ACC112 (cell line): ENCODE results near the gene EPC2.
"Not testable (repeated sequence)": the region's sequence is repeated elsewhere in the genome, so short reads cannot be mapped to it uniquely, and the experiment has no call there.

Experiments
- H2AFZ ChIP-seq: fragments of 200-600 bp; sonication (generic); one replicate; pipeline ENCODE4 v1.6.0; 2017; ENCODE audit warnings: antibody characterized with exemption, low read length; ENCODE audit not compliant: unreplicated experiment
- H3K27ac ChIP-seq: fragments of 200-600 bp; sonication (generic); 2 replicates; pipeline ENCODE4 v1.5.1; 2014; ENCODE audit warnings: low read depth, mild to moderate bottlenecking, antibody characterized with exemption, low read length, moderate library complexity
- H3K27me3 ChIP-seq: fragments of 200-600 bp; sonication (generic); 2 replicates; pipeline ENCODE4 v1.6.1; 2014; ENCODE audit warnings: mild to moderate bottlenecking, antibody characterized with exemption, low read length, moderate library complexity, mixed read lengths; ENCODE audit not compliant: insufficient read depth
- H3K36me3 ChIP-seq: fragments of 200-600 bp; sonication (generic); 2 replicates; pipeline ENCODE4 v1.6.1; 2016; ENCODE audit warnings: mild to moderate bottlenecking, antibody characterized with exemption, low read length, moderate library complexity, mixed read lengths; ENCODE audit not compliant: insufficient read depth
- H3K4me1 ChIP-seq: fragments of 200-600 bp; sonication (generic); one replicate; pipeline ENCODE4 v1.6.1; 2016; ENCODE audit warnings: low read length, mixed read lengths; ENCODE audit not compliant: insufficient read depth, unreplicated experiment, control insufficient read depth
- H3K4me3 ChIP-seq: fragments of 200-600 bp; sonication (generic); 2 replicates; pipeline ENCODE4 v1.5.1; 2014; ENCODE audit warnings: mild to moderate bottlenecking, low read depth, low read length
- H3K79me2 ChIP-seq: fragments of 200-600 bp; sonication (generic); one replicate; pipeline ENCODE4 v1.6.0; 2016; ENCODE audit warnings: low read length; ENCODE audit not compliant: control insufficient read depth, unreplicated experiment, insufficient read depth

EPC2 gene

DNA sequence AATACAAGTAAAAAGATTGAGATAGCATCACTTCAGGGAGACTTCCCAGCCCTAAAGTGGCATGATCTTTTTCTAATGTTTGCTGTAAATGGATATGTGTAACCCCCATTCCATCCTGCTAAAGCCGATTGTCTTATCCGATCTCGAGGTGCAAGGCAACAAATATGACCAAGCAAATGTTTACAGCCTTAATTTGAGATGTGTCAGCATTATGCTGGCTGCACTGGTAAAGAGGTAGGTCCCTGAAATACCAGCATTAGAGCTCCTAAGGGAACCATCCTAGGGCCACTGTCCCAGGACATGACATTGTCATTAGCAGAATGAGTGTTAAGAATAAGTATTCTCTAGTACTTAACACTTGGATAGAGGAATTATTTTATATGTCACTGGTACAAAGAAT, 108.4 kb downstream of the EPC2 start:
- Histone ChIP-seq H3K79me2 (peaks cover 6% of the 10 kb centered on the region), H3K27me3 (no peaks in the 10 kb centered on the region), H3K4me3 (no peak overlapping the region), H3K27ac (no peak overlapping the region), H3K4me1 (peaks cover 13% of the 10 kb centered on the region), H2AFZ (no peak overlapping the region), H3K36me3 (0 out of 2 replicates have a peak, but pooled peaks cover 3% of the 10 kb centered on the region)

DNA sequence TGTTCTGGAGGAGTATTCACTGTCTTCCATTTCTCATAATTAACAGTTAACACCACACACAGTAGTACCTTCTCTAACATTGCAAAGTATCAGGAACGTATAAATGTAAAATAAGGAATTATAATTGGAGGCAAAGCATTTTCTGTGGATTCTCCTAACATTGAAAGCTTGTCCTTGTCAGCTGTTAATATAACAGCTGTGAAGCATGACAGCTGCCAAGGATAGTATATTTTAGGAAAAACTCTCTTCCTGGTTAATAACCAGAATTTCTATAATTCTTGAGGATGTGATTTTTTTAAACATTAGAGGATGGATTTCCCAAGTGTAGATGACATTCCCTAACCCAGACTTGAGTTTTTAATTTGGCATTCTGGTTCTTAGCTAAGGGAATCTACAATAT, 110.3 kb downstream of the EPC2 start:
- Histone ChIP-seq H3K27me3 (no peaks in the 10 kb centered on the region), H3K4me3 (no peak overlapping the region), H3K79me2 (peaks cover 6% of the 10 kb centered on the region), H3K27ac (no peak overlapping the region), H3K4me1 (peaks cover 13% of the 10 kb centered on the region), H3K36me3 (0 out of 2 replicates have a peak, but pooled peaks cover 3% of the 10 kb centered on the region), H2AFZ (no peak overlapping the region)

DNA sequence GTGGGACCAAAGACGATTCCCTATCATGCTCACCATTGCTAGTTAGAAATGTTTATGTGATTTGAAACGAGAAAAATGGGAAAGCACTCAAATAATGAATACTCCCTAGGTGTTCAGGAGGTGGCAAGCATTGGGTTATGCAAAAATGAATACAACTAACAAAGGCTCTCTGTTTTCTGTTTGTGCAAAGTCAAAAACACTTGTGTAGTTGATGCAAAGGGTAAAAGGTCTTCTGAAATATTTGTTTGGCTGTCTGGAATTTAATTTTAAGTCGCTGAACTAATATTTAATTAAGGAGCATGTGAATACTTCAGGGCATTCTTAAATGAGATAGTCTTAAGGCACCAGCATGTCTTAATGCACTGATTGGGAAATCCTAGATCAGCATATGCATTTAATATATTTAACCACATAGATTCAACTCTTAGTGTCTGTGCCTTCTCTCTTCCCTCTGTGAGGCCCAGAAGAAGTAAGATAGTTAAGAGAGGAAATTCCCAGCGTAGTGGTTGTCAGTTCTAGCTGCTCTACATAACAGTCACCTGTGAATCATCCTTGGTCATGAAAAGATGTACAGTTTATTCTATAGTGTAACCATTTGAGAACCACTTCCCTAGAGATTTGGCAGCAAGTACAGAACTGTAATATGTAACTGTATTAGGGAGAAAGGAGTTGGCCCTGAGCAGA, 111.9 kb downstream of the EPC2 start:
- Histone ChIP-seq H3K4me3 (no peak overlapping the region), H2AFZ (no peak overlapping the region), H3K36me3 (0 out of 2 replicates have a peak, but pooled peaks cover 3% of the 10 kb centered on the region), H3K4me1 (peaks cover 13% of the 10 kb centered on the region), H3K79me2 (peaks cover 6% of the 10 kb centered on the region), H3K27ac (peak overlapping the region; percentile 14), H3K27me3 (no peaks in the 10 kb centered on the region)

DNA sequence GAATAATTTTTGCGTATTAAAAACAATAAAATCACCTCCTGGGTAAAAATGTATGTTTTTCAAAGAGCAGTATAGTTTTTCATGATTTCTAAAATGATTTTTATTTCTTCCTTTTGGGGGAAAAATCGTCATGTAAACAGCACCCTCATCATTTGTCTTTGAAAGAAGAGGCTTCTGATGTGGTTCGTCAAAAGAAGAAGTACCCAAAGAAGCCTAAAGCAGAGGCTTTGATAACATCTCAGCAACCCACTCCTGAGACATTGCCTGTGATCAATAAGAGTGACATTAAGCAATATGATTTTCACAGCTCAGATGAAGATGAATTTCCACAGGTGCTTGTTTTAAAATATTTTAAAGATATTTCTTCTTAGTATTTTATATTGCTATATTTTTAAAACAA, 120.3 kb downstream of the EPC2 start:
- H3K79me2 ChIP-seq, result no peaks in the 10 kb centered on the region
- no peaks in the 10 kb centered on the region for H3K27me3 ChIP-seq
- H3K4me3 ChIP-seq, result no peak overlapping the region
- no peak overlapping the region for H2AFZ ChIP-seq
- no peak overlapping the region for H3K27ac ChIP-seq
- H3K4me1 ChIP-seq, result no peaks in the 10 kb centered on the region
- peaks cover 11% of the 10 kb centered on the region; the same call in 1 of the 2 replicates for H3K36me3 ChIP-seq

DNA sequence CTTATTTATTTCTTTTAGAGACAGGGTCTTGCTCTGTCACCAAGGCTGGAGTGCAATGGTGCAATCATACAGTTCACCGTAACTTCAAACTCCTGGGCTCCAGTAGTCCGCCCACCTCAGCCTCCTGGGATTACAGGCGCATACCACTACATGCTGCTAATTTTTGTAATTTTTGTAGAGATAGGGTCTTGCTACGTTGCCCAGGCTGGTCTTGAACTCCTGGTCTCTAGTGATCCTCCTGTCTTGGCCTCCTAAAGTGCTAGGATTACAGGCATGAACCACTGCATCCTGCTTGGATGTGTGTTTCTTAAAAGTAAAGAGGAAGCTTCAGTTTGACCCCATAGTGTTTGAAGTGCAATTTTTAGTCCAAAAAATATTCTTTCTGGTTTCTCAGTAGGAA, 125.5 kb downstream of the EPC2 start:
- H3K79me2 ChIP-seq, result no peaks in the 10 kb centered on the region
- H2AFZ ChIP-seq, result no peak overlapping the region
- no peak overlapping the region for H3K4me3 ChIP-seq
- no peak overlapping the region for H3K27ac ChIP-seq
- no peaks in the 10 kb centered on the region for H3K27me3 ChIP-seq
- no peaks in the 10 kb centered on the region for H3K4me1 ChIP-seq
- peaks cover 13% of the 10 kb centered on the region; the same call in 1 of the 2 replicates for H3K36me3 ChIP-seq

DNA sequence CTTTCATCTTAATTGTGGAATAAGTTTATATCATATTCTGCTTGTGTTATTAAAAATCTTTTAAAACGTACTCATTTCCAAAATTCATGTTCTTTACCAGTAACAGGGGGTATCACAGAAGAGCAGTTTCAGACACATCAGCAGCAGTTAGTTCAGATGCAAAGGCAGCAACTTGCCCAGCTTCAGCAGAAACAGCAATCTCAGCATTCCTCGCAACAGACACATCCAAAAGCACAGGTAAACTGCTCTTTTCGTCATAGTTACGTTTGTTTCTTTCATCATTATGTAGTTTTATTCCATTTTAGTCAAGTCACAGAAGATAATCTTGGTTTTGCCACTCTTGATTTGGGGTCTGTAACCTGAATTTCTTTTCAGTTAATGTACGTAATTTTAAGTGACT, 137.0 kb downstream of the EPC2 start:
- H3K79me2 ChIP-seq, result no peaks in the 10 kb centered on the region
- no peak overlapping the region for H2AFZ ChIP-seq
- H3K4me3 ChIP-seq, result no peak overlapping the region
- H3K36me3 ChIP-seq, result peaks cover 25% of the 10 kb centered on the region
- H3K4me1 ChIP-seq, result peaks cover 7% of the 10 kb centered on the region
- H3K27ac ChIP-seq, result peak overlapping the region; percentile 51
- no peaks in the 10 kb centered on the region for H3K27me3 ChIP-seq

DNA sequence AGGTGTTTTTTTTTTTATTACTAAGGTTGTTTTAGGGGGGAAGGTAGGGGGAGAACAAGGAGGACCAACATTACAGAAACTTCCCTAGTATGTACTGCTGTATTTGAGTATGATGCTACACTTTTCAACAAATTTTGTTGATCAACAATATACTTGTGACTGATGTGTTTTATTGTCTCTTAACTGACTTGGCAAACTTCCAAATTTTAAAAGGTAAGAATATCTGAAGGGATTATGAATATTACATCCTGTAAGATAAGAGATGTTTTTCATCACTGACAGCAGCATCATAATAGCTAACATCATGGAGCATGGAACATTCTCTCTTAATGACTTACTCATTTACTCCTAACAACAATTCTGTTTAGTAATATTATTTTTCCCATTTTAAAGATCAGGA, 144.5 kb downstream of the EPC2 start:
- Histone ChIP-seq H3K36me3 (peaks cover 20% of the 10 kb centered on the region), H3K27ac (no peak overlapping the region), H3K4me1 (peaks cover 2% of the 10 kb centered on the region), H2AFZ (no peak overlapping the region), H3K79me2 (no peaks in the 10 kb centered on the region), H3K4me3 (no peak overlapping the region), H3K27me3 (no peaks in the 10 kb centered on the region)

DNA sequence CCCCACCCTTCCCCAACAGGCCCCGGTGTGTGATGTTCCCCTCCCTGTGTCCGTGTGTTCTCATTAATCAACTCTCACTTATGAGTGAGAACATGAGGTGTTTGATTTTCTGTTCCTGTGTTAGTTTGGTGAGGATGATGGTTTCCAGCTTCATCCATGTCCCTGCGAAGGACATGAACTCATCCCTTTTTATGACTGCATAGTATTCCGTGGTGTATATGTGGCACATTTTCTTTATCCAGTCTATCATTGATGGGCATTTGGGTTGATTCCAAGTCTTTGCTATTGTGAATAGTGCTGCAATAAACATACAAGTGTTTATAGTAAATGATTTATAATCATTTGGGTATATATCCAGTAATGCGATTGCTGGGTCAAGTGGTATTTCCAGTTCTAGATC, 145.6 kb downstream of the EPC2 start:
- H2AFZ ChIP-seq, H3K4me1 ChIP-seq, H3K79me2 ChIP-seq, H3K27me3 ChIP-seq, H3K27ac ChIP-seq, H3K4me3 ChIP-seq: not testable (repeated sequence)
- H3K36me3 ChIP-seq, result peaks cover 10% of the 10 kb centered on the region; the same call in 1 of the 2 replicates

DNA sequence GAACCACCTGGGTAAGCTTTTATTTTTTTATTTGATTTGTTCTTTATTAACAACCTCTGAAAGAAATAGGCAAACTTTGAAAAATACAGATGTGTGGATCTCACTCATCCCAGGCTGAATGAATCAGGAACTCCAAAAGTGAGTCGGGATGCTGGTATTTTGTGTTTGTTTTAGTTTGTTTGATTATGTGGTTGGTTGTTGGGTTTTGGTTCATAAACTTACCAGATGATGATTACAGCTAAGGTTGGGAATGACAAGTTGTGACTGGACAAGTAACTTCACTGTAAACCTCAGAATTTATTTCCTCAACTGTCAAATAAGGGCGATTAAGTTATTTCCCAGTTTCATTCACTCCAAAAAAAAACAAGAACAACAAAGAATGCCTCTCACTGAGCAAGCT, 150.0 kb downstream of the EPC2 start:
- Histone ChIP-seq H3K4me3 (no peak overlapping the region), H3K4me1 (peaks cover 7% of the 10 kb centered on the region), H3K36me3 (no peaks in the 10 kb centered on the region), H3K79me2 (no peaks in the 10 kb centered on the region), H2AFZ (no peak overlapping the region), H3K27ac (peak overlapping the region; percentile 42), H3K27me3 (no peaks in the 10 kb centered on the region)

DNA sequence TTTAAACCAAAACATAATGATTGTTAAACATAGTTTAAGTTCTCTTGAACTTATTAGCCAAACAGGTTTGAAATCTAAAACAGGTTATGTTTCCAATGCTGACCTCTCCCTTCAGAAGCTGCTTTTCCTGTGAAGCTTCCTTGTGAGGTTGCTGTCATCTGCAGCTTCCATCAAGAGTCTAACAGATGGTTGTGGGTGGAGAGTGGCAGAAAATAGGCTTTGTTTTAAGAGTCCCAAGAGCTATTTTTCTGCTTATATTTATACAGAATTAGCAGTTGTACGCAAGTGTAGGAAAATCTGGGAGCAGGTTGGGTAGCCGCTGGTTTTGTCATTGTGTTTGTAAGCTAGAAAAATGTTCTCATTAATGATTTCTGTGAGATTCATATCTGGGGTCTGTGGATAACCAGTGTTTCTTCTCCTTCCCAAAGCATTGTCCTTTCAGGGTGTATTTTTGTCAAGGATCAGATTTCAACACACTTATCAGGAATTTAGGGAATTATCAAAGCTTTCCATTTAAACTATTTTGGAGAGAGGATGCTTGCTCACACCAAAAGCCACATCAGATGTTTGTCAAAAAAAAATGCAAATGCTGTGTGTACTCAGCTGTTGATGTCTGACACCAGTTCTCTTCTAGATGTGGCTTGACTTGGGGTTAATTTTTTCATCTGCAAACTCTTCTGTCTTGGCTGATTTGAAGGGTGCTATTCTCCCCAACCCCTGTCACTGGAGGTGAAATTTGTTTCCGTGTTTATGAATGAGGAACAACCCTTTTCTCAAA, 152.4 kb downstream of the EPC2 start:
- Histone ChIP-seq H3K4me1 (peaks cover 7% of the 10 kb centered on the region), H3K27me3 (no peaks in the 10 kb centered on the region), H3K4me3 (no peak overlapping the region), H3K27ac (no peak overlapping the region), H2AFZ (no peak overlapping the region), H3K36me3 (no peaks in the 10 kb centered on the region), H3K79me2 (no peaks in the 10 kb centered on the region)
